KMS-11 (cell line): ENCODE data around the gene RBPJ.

ENCODE experiments used
- H2AFZ ChIP-seq: fragments of 200-600 bp; sonication (generic); 2 replicates; pipeline ENCODE4 v1.6.1; 2016; ENCODE audit warnings: antibody characterized with exemption, mixed run types, low read depth
- H3K27ac ChIP-seq: fragments of 200-600 bp; sonication (generic); 2 replicates; pipeline ENCODE4 v1.6.1; 2016; ENCODE audit warnings: mild to moderate bottlenecking, mixed run types
- H3K27me3 ChIP-seq: fragments of 200-600 bp; sonication (generic); 2 replicates; pipeline ENCODE4 v1.6.1; 2017; ENCODE audit warnings: mild to moderate bottlenecking, low read depth, mixed run types, moderate library complexity; ENCODE audit not compliant: insufficient read depth
- H3K36me3 ChIP-seq: fragments of 200-600 bp; sonication (generic); 2 replicates; pipeline ENCODE4 v1.6.1; 2017; ENCODE audit warnings: mild to moderate bottlenecking, mixed run types; ENCODE audit not compliant: insufficient read depth
- H3K4me1 ChIP-seq: fragments of 200-600 bp; sonication (generic); 2 replicates; pipeline ENCODE4 v1.6.1; 2016; ENCODE audit warnings: mild to moderate bottlenecking, low read depth, mixed run types; ENCODE audit not compliant: poor library complexity, severe bottlenecking
- H3K4me2 ChIP-seq: fragments of 200-600 bp; sonication (generic); 2 replicates; pipeline ENCODE4 v1.7.0; 2016; ENCODE audit warnings: mild to moderate bottlenecking, mixed run types
- H3K4me3 ChIP-seq: fragments of 200-600 bp; sonication (generic); IDR thresholded peaks from 2 replicates; pipeline ENCODE4 v1.6.1; 2017; ENCODE audit warnings: low read depth, low read length, mixed read lengths; ENCODE audit not compliant: insufficient read depth
- H3K79me2 ChIP-seq: fragments of 200-600 bp; sonication (generic); 2 replicates; pipeline ENCODE4 v1.6.1; 2016; ENCODE audit warnings: low read depth, mixed run types; ENCODE audit not compliant: insufficient read depth
- H3K9ac ChIP-seq: fragments of 200-600 bp; sonication (generic); 2 replicates; pipeline ENCODE4 v1.6.1; 2016; ENCODE audit warnings: mild to moderate bottlenecking, mixed run types
- H4K20me1 ChIP-seq: fragments of 200-600 bp; sonication (generic); 2 replicates; pipeline ENCODE4 v1.6.1; 2016; ENCODE audit warnings: mild to moderate bottlenecking, mixed run types; ENCODE audit not compliant: insufficient read depth
- TF ChIP-seq, protein P1 (sequence below): fragments of 200-600 bp; sonication (generic); conservative IDR thresholded peaks from 2 replicates; pipeline ENCODE4 v1.6.1; 2017; ENCODE audit warnings: low read depth, mild to moderate bottlenecking, antibody characterized with exemption, low read length, moderate library complexity, mixed read lengths

RBPJ gene

DNA sequence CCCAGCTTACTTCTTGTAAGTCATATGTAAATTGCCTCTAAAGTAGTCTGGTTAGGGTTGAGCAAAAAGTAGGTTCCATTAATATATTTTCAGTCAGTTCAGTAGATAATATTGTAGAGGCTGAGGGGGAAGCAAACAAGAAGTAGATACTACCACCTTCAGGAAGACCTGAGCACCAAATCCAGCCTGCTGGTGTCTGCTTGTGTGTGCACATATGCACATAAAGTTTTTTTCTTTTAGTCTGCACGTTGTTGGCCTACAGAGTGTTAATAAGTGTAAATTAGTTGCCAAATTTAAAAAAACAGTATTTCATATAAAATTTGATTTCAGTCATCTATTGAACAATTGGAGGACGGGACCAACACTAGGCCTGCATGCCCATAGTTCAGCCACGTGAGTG, 92.8 kb downstream of the RBPJ start:
- H3K36me3 ChIP-seq, result no peaks in the 10 kb centered on the region; the same call in 1 of the 2 replicates
- TF ChIP-seq, protein P1, sequence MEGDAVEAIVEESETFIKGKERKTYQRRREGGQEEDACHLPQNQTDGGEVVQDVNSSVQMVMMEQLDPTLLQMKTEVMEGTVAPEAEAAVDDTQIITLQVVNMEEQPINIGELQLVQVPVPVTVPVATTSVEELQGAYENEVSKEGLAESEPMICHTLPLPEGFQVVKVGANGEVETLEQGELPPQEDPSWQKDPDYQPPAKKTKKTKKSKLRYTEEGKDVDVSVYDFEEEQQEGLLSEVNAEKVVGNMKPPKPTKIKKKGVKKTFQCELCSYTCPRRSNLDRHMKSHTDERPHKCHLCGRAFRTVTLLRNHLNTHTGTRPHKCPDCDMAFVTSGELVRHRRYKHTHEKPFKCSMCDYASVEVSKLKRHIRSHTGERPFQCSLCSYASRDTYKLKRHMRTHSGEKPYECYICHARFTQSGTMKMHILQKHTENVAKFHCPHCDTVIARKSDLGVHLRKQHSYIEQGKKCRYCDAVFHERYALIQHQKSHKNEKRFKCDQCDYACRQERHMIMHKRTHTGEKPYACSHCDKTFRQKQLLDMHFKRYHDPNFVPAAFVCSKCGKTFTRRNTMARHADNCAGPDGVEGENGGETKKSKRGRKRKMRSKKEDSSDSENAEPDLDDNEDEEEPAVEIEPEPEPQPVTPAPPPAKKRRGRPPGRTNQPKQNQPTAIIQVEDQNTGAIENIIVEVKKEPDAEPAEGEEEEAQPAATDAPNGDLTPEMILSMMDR, result no peak

DNA sequence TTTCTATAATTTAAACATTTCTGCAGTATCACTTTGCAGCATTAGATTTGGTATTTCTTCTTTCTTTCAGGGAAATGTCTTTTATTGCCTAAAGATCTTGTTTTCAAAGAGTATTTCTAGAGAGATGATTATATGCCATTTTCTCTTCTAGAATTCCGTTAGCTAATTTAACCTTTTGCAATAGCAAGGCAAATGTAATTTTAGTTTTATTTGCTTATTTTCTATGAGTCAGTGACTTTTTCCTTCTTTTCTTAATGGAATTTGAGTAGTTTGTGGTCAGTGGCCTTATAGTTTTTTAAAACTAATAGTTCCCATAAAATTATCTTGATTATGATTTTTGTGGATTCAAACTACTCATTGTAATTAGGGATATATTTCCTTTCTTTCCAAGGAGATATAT, 97.3 kb downstream of the RBPJ start:
- no peak overlapping the region for H3K9ac ChIP-seq
- H3K4me2 ChIP-seq, result no peak overlapping the region
- H3K27ac ChIP-seq, result no peak overlapping the region
- H3K79me2 ChIP-seq, result no peaks in the 10 kb centered on the region
- no peak overlapping the region for H3K4me3 ChIP-seq
- TF ChIP-seq, protein P1, result no peak
- no peaks in the 10 kb centered on the region; the same call in 1 of the 2 replicates for H3K36me3 ChIP-seq
- no peaks in the 10 kb centered on the region for H3K4me1 ChIP-seq
- H2AFZ ChIP-seq, result no peak overlapping the region
- H4K20me1 ChIP-seq, result no peaks in the 10 kb centered on the region
- H3K27me3 ChIP-seq, result no peaks in the 10 kb centered on the region

More for the DNA sequence above, 92.8 kb downstream of the RBPJ start:
- Histone ChIP-seq H4K20me1 (no peaks in the 10 kb centered on the region), H3K9ac (no peak overlapping the region), H3K4me2 (no peak overlapping the region), H3K4me1 (no peaks in the 10 kb centered on the region), H3K79me2 (no peaks in the 10 kb centered on the region), H3K27me3 (no peaks in the 10 kb centered on the region), H3K4me3 (no peak overlapping the region), H3K27ac (no peak overlapping the region), H2AFZ (no peak overlapping the region)

DNA sequence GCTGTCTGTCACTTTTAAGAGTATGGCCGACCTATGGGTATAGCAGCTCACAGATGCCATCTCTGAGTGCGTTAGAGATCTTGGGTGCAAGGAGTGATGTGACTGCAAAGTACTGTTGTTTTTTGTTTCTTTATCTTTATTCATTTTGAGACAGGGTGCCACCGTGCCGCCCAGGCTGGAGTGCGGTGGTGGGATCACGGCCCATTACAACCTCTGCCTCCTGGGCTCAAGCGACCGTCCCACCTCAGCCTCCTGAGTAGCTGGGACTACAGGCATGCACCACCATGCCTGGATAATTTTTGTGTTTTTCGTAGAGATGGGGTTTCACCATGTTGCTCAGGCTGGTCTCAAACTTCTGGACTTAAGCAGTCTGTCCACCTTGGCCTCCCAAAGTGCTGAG, 98.0 kb downstream of the RBPJ start:
- Histone ChIP-seq H3K79me2 (no peaks in the 10 kb centered on the region), H3K36me3 (no peaks in the 10 kb centered on the region; the same call in 1 of the 2 replicates), H3K4me2 (no peak overlapping the region), H3K27ac (no peak overlapping the region), H2AFZ (no peak overlapping the region), H3K9ac (no peak overlapping the region), H3K4me1 (no peaks in the 10 kb centered on the region), H3K4me3 (no peak overlapping the region), H4K20me1 (no peaks in the 10 kb centered on the region), H3K27me3 (no peaks in the 10 kb centered on the region)
- TF ChIP-seq, protein P1, result no peak

GRCh38 chr4:26420438-26420837, 99.6 kb downstream of the RBPJ start:
- H3K36me3 ChIP-seq, result no peaks in the 10 kb centered on the region; the same call in 1 of the 2 replicates

More at GRCh38 chr4:26420438-26420837, 99.6 kb downstream of the RBPJ start:
- Histone ChIP-seq H3K4me1 (no peaks in the 10 kb centered on the region), H3K79me2 (no peaks in the 10 kb centered on the region), H3K27ac (no peak overlapping the region), H2AFZ (no peak overlapping the region), H3K4me2 (no peak overlapping the region), H4K20me1 (no peaks in the 10 kb centered on the region), H3K9ac (no peak overlapping the region), H3K27me3 (no peaks in the 10 kb centered on the region), H3K4me3 (no peak overlapping the region)
- TF ChIP-seq, protein P1, result no peak
